GM19328 (cell line): Measurements from ENCODE around the gene ROPN1.
"Not testable (repeated sequence)": the region's sequence is repeated elsewhere in the genome, so short reads cannot be mapped to it uniquely, and the experiment has no call there.

ENCODE experiments used
- ATAC-seq: cut with Tn5 transposase; IDR thresholded peaks from one replicate; pipeline ENCODE4 v1.9.1; 2021; ENCODE audit warnings: mild to moderate bottlenecking, moderate library complexity; ENCODE audit not compliant: unreplicated experiment

ROPN1 gene

DNA sequence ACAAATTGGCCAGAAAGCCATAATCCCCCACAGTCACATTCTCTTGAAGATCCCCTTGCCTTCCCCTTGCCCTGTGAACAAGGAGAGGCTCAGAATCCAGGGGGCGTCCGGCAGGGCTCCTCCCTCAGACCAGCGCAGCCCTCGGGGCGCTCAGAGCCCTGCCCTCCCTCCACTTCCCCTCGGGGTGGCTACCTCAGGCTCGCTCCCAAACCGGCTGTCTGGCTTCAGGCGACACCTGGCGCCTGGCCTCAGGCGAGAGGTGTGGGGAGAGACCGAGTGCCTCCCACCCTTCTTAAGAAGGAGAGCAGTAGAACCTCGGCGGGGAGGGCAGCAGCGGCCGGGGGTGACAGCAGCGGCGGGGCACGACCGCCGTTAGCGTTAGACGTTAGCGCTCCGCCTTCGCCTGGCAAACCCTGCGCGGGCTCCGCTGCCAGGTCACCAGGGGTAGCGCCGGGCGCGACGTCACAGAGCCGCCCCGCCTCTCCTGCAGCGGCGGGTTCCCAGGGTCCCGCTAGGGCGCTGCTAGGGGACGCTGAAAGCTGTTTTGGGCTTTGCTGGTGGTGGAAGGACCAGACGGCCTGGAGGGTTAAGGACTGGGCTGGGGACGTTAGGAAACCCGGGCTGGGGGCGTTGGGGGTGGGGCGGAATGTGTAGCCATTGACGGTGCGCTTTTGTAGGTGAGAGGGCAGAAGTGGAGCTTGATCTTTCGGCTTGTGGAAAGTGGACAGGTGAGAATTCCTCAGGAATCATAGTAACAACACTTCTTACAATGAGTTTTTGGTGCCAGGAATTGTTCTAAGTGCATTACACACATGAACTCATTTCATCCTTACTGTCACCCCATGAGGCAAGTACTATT, at the start of gene ROPN1:
Gene ROPN1 (minus strand): TSS at position 395 of the 859 bp plus-strand sequence. CDS start 11,643 bp downstream, outside the sequence.
- not testable (repeated sequence) for ATAC-seq

DNA sequence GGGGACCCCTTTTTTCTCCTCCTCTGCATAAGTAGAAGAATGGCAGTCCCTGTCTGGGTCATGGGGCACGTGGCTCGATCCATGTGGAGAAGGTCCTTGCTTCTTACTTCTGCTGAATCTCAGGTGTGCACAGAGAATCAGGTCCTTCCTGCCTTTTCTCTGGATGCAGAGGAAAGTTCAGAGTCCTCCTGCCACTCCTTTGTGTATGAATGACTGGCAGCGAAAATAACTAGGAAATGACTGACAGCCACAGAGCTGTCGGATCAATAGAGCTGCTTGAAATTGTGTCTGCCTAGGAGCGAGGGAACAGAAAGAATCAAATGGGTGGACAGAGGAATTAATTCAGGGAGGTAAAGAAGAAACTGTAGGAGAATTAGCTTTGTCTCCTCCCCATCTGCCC, 49.6 kb upstream of the ROPN1 start:
- no peak for ATAC-seq

- no peak for ATAC-seq
Measured at GRCh38 chr3:124037326-124037725, 45.4 kb upstream of the ROPN1 start.

GRCh38 chr3:124036214-124036613, 44.3 kb upstream of the ROPN1 start:
- not testable (repeated sequence) for ATAC-seq

DNA sequence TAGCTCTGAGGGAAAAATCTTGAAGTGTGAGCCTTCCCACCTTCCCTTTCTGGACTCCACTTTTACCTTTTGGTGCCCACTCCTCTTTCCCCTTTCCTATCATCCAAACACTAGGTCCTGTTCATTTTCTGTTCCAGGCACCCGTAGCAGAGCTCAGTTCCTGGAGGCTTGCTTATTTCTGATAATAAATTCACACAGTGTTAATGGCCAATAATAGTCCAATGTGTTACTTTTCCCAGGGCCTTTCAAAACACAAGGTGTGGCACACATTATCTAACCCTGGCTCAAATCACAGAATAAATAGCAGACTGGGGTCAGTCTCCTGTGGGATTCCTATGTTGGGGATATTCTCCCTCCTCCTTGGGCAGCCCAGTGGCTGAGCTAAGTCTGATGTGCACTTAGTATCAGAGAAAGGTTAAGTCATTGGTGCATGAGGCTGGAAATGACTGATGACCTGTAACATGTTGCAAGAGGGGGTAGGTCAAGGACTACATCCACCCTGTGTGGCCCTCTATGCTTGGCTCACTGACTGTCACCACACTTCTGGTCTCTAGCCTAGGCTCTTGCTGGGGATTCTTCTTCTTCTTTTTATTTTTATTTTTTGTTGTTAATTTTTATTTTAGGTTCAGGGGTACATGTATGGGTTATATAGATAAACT, 43.7 kb upstream of the ROPN1 start:
- ATAC-seq = no peak

GRCh38 chr3:124034844-124035152, 42.9 kb upstream of the ROPN1 start:
- ATAC-seq = no peak

DNA sequence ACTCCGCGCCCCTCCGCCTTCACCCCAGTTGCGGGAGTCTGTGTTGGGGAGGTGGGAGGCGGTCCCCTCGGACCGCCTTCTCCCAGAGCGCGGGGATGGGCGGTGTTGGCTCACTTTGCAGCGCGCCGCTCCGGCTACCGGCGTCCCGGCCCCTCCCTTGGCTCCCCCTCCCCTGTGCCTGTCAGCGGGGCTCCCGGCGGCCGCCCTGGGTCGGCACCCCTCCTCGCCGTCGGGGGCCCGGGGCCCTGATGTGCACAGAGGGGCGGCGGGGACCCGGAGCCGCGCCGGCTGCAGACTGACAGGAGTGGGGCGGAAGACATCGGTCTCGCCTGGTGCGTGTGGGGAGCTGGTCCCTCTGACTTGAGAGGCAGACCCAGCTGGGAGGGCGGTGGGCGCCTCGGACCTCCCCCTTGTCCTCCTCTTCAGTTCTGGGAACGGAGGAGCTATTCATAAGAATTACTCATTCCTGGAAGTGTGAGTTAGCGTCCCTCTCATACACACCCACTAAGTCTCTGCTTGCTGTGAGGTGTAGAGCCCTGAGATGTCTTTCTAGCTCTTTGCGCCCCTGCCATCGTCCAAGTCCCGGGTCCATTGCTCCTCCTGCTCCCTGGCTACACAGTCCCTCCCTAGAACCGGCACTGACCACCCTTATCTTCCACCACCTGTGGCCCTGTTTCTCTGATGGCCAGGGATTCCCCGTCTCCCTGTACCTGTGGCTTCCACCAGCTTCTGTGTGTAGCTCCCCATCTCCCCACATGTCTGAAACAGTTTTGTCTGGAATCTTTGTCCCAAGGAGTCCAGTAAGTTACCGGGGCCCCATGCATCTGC, 42.3 kb upstream of the ROPN1 start:
- ATAC-seq = no peak

- ATAC-seq = peak; percentile 28
Measured at GRCh38 chr3:124033360-124034015, 41.6 kb upstream of the ROPN1 start, which contains the start of gene KALRN. Gene KALRN, plus strand, starts transcription at chr3:124033369.

- peak; percentile 83 for ATAC-seq
Measured at GRCh38 chr3:124032881-124033359, 41.0 kb upstream of the ROPN1 start.

GRCh38 chr3:124032311-124032880, 40.5 kb upstream of the ROPN1 start:
- no peak for ATAC-seq

GRCh38 chr3:124026516-124026915, 34.6 kb upstream of the ROPN1 start:
- ATAC-seq = no peak

DNA sequence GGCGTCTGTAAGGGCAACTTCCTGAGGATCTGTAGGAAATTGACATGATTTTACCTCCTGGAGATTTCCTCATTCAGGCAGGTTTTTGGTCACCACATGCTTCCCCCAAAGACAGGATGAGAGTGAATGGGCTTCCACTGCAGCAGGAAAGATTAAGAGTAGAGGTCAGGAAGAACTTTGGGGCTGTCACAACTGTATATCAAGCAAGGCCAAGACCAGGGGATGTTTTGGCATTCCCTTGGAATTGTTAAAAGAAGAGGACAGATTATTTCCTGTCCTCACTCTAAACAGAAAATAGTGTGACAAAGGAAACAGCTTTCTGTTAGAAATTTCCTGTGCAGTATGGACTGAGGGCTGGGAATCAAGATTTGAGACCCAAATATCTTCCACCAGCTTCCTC, 31.6 kb upstream of the ROPN1 start:
- not testable (repeated sequence) for ATAC-seq

DNA sequence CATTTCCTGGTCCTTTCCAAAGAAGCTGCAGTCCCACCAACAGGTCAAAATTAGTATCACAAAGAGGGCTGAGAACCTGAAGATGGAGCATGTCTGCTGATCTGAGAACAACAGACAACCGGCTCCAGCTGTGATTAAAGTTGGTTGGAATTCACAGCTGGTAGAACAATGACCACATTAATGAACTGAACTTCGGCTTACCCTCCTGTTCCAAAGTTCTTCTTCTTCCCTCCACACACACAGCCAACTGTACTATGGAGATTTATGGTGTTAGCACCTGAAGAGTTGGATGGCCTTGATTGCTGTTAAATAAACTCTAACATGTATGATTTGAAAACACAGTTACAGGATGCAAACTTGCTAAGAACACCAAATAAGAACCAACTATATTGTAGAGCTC, 27.4 kb upstream of the ROPN1 start:
- ATAC-seq = no peak

DNA sequence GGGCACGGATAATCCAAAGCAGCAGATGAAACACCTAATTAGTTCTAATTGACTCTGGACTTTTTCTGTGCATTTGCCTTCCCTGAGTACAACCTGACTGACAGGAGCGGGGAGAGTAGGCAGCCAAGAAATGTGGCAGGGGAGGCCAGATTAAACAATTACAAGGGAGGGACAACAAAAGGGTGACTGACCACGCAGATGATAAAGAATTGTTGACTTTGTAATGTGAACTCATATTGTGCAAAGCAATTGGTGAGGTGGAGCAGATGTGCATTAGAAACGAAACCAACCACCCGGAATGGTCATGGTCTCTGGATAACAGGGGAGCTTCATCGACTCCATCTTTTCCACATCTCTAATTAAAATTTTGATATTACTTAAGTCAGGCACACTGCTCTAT, 25.6 kb upstream of the ROPN1 start:
- ATAC-seq = not testable (repeated sequence)

GRCh38 chr3:124016483-124016882, 24.6 kb upstream of the ROPN1 start:
- ATAC-seq = not testable (repeated sequence)

DNA sequence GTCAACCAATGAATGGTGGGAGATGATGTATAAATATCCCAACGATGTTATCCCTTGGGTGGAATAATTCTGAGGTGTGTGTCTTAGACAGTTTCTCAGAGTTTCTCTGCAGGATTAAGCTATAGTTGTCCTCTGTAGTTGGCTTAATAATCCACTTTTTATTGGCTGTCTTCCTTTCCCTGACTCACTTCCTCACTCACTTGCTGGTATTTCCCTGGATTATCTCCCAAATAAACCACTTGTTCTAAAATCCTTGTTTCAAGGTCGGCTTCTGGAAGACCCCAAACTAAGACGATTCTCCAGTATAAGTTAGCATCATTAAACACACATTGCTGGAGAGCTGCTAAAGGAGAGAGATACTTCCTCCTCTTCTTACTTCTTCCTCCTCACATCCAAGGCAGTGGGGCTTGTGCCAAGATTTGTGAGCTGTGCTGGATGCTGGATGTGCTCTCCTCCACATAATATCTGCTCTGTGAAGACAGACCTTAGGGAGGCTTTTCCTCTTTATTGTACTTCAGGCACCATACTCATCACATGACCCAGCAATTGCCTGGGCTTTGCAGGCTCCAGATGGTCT, 22.5 kb upstream of the ROPN1 start:
- ATAC-seq = no peak

DNA sequence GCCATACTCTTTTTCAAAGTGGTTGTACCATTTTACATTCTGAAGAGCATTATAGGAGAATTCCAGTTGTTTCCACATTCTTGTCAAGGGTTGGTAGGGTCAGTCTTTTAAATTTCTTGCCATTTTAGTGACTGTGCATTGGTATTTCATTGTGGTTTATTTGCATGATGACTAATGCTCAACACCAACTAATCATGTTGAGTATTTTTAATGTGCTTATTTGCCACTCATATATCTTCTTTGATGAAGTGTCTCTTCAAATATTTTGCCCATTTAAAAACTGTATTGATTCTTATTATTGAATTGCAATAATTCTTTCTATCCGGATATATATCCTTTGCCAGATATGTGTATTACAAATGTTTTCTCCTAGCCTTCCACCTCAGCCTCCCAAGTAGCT, 16.4 kb upstream of the ROPN1 start:
- not testable (repeated sequence) for ATAC-seq

DNA sequence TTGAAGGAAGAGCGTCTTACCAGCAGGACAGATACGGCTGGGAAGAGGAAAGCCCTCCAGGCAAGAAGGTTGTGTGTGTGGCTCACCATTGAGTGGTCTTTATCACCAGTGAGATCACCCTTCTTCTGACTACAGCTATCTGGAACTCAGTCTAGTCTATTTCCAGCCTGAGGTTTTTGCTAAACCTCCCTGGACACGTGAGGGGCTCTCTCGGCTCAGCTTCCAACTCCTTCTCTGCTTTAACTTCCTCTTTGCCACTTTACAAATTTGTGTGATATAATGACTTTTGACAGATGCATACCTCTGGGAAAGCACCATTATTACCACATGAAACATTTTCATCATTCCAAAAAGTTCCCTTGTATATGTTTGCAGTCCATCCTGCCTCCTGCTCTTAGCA, 15.3 kb upstream of the ROPN1 start:
- ATAC-seq = no peak

- not testable (repeated sequence) for ATAC-seq
Measured at GRCh38 chr3:124002405-124003079, 10.6 kb upstream of the ROPN1 start.
